HepG2 (cell line): ENCODE measurements around the gene SMARCC1. TPM values are rescaled to one million over a fixed set of nuclear protein-coding genes. Genes with fewer than 3 reads are reported as not detected.
A peak's percentile ranks its signal among the peaks of the same experiment; 100 is the strongest.

ENCODE experiments used
- CEBPB ChIP-seq: IDR thresholded peaks from 2 replicates; pipeline ENCODE4 v1.6.1; 2011; ENCODE audit warnings: low read depth, low read length, improper control_type of control experiment, borderline replicate concordance
- DMAP1 ChIP-seq: IDR thresholded peaks from 2 replicates; pipeline ENCODE4 v1.6.1; 2016
- FOXA1 ChIP-seq, 2 experiments: fragments of 450-650 bp in 1 of 2; sonication (generic) in 1 of 2; formaldehyde crosslinking in 1 of 2; IDR thresholded peaks; 2 replicates each; pipeline versions ENCODE4 v1.4.0 to v1.6.1; 2016 to 2020; ENCODE audit warnings: missing genetic modification reagents in 1 of 2
- IKZF4 ChIP-seq: sonication (generic); formaldehyde crosslinking; IDR thresholded peaks from 2 replicates; pipeline ENCODE4 v1.5.1; 2020; ENCODE audit warnings: borderline replicate concordance, mild to moderate bottlenecking, low read depth, missing genetic modification reagents; ENCODE audit errors: not compliant biosample characterization
- KDM1A ChIP-seq: IDR thresholded peaks from 2 replicates; pipeline ENCODE4 v1.6.1; 2016; ENCODE audit warnings: missing compliant biosample characterization
- NFAT5 ChIP-seq: sonication (generic); formaldehyde crosslinking; IDR thresholded peaks from 2 replicates; pipeline ENCODE4 v1.4.0; 2020; ENCODE audit warnings: missing genetic modification reagents
- PHF5A ChIP-seq: IDR thresholded peaks from one replicate; pipeline ENCODE4 v1.6.1; 2018; ENCODE audit warnings: low read depth, missing genetic modification reagents; ENCODE audit not compliant: unreplicated experiment
- RARG ChIP-seq: sonication (generic); formaldehyde crosslinking; IDR thresholded peaks from 2 replicates; pipeline ENCODE4 v1.4.0; 2020; ENCODE audit warnings: low read depth, mild to moderate bottlenecking, missing genetic modification reagents
- RBM22 ChIP-seq: fragments of 200-400 bp; formaldehyde crosslinking; optimal IDR thresholded peaks from 2 replicates; pipeline ENCODE3; 2017; ENCODE audit warnings: mild to moderate bottlenecking, low read length, moderate library complexity
- SIN3B ChIP-seq: fragments of 150-350 bp; IDR thresholded peaks from 2 replicates; pipeline ENCODE4 v1.6.1; 2014; ENCODE audit warnings: low read length
- TFDP2 ChIP-seq: sonication (generic); formaldehyde crosslinking; IDR thresholded peaks from 2 replicates; pipeline ENCODE4 v1.4.0; 2020; ENCODE audit warnings: missing genetic modification reagents
- ZC3H13 ChIP-seq: sonication (generic); formaldehyde crosslinking; IDR thresholded peaks from 2 replicates; pipeline ENCODE4 v1.8.1; 2023; ENCODE audit warnings: mild to moderate bottlenecking, missing genetic modification reagents, moderate library complexity
- ZNF432 ChIP-seq: sonication (generic); formaldehyde crosslinking; IDR thresholded peaks from 2 replicates; pipeline ENCODE4 v1.5.0; 2020; ENCODE audit warnings: missing genetic modification reagents, mild to moderate bottlenecking, borderline replicate concordance
- ZNF574 ChIP-seq: sonication (generic); formaldehyde crosslinking; IDR thresholded peaks from 2 replicates; pipeline ENCODE4 v1.4.0; 2020; ENCODE audit warnings: missing genetic modification reagents
- ZNF616 ChIP-seq: sonication (generic); formaldehyde crosslinking; IDR thresholded peaks from 2 replicates; pipeline ENCODE4 v1.5.0; 2020; ENCODE audit warnings: low read depth, mild to moderate bottlenecking, missing genetic modification reagents
- ZNF674 ChIP-seq: sonication (generic); formaldehyde crosslinking; IDR thresholded peaks from 2 replicates; pipeline ENCODE4 v1.5.0; 2020; ENCODE audit warnings: low read depth, mild to moderate bottlenecking, missing genetic modification reagents
- polyA plus RNA-seq, 8 experiments: library from polyadenylated mRNA; depleted of rRNA in 3 of 8; stranded (reverse) in 7 of 8; unstranded in 1 of 8; fragments of >200 nt; fragmentation: Illumina TruSeq in 4 of 8; extraction: Trizol in 4 of 8; gene quantifications; 2 replicates each; pipeline versions ENCODE4 v1.2.1 to v1.2.3, GENCODE V29; 2011 to 2016; ENCODE audit warnings: low read depth in 4 of 8, missing spikeins in 1 of 8, mixed read lengths in 1 of 8; ENCODE audit not compliant: insufficient read depth in 1 of 8
- total RNA-seq, 5 experiments: library from RNA; depleted of rRNA; stranded (reverse); fragments of >200 nt; fragmentation: Illumina TruSeq; extraction: Trizol; gene quantifications; 2 replicates each; pipeline ENCODE4 v1.2.3, GENCODE V29; 2016; ENCODE audit warnings: low read depth in 1 of 5
- TF ChIP-seq, protein P1 (sequence below): sonication (generic); formaldehyde crosslinking; IDR thresholded peaks from 2 replicates; pipeline ENCODE4 v1.4.0; 2020; ENCODE audit warnings: missing genetic modification reagents
- TF ChIP-seq, protein P2 (sequence below): sonication (generic); formaldehyde crosslinking; IDR thresholded peaks from 2 replicates; pipeline ENCODE4 v1.4.0; 2020; ENCODE audit warnings: missing genetic modification reagents, low read depth, mild to moderate bottlenecking, borderline replicate concordance

SMARCC1 gene
- total and polyA plus RNA-seq, 2 of the 13 experiments (the other 11 are each of a cell fraction or from before 2014, with no cell fraction given), result 47.9 to 58.4 TPM

GRCh38 chr3:47802734-47803479, 21.2 kb upstream of the SMARCC1 start, which contains the start of gene DHX30 (continued):
- TF ChIP-seq NFAT5 (CRISPR knock-in tag), result 0 out of 2 replicates have a peak, but pooled peaks have one; percentile 40
- peak; percentile 38 for TF ChIP-seq TFDP2 (CRISPR knock-in tag)
- TF ChIP-seq RARG (CRISPR knock-in tag), result no peak
- no peak for TF ChIP-seq ZC3H13 (CRISPR knock-in tag)
- TF ChIP-seq ZNF574 (CRISPR knock-in tag), result peak; percentile 94
- TF ChIP-seq RBM22, result no peak
- TF ChIP-seq, protein P1, sequence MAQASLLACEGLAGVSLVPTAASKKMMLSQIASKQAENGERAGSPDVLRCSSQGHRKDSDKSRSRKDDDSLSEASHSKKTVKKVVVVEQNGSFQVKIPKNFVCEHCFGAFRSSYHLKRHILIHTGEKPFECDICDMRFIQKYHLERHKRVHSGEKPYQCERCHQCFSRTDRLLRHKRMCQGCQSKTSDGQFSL, result peak; percentile 80
- TF ChIP-seq PHF5A (CRISPR knock-in tag), result no peak
- TF ChIP-seq FOXA1 (IDR thresholded peaks at IDR 0.05), result no peak
- peak; percentile 40; the same call in 1 of the 2 replicates for TF ChIP-seq FOXA1 (CRISPR knock-in tag; IDR thresholded peaks at IDR 0.05)
- 0 out of 2 replicates have a peak, but pooled peaks have one; percentile 5 for TF ChIP-seq SIN3B
- TF ChIP-seq ZNF674, result 0 out of 2 replicates have a peak, but pooled peaks have one; percentile 64
- TF ChIP-seq CEBPB, result no peak
- no peak for TF ChIP-seq ZNF616 (CRISPR knock-in tag)
- no peak for TF ChIP-seq KDM1A
- TF ChIP-seq, protein P2, sequence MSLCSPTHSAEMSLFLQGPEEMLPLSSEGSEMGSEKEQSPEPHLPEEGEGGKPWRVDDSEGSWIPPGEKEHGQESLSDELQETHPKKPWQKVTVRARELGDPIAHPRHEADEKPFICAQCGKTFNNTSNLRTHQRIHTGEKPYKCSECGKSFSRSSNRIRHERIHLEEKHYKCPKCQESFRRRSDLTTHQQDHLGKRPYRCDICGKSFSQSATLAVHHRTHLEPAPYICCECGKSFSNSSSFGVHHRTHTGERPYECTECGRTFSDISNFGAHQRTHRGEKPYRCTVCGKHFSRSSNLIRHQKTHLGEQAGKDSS, result 0 out of 2 replicates have a peak, but pooled peaks have one; percentile 41
- peak; percentile 56; the same call in 1 of the 2 replicates for TF ChIP-seq DMAP1 (CRISPR knock-in tag)
- peak; percentile 86 for TF ChIP-seq IKZF4 (CRISPR knock-in tag)
- no peak for TF ChIP-seq ZNF432 (CRISPR knock-in tag)
